ENCODE measurements around the gene ZSCAN12. TPM values are rescaled to one million over a fixed set of nuclear protein-coding genes. Genes with fewer than 3 reads are reported as not detected.

Gene ZSCAN12
- total and polyA plus RNA-seq, 3 experiments from 2014 or later, result 2.2 to 4.4 (median 4.3) TPM

DNA sequence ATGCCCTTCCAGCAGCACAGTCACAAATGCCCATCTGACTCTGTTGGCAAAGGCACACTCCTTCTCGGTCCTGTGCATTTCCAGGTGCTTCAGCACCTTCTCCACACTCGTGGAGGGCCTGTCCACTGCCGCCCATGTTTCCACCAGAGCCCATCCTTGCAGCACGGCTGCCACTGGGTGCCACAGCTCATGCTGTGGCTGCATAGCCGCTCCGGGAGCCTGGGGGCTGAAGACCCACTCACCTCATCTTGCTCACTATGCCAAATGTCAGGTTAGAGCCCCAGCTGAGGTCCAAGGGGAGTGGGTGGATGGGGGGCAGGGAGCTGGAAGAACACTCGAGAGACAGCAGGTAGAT lies 42.9 kb downstream of the ZSCAN12 start:
- no peaks in the 10 kb centered on the region for H3K27me3 Mint-ChIP-seq
- H3K36me3 Mint-ChIP-seq, result peaks cover 0 to 19% (median 3%) of the 10 kb centered on the region in 3 donors
- POLR2A ChIA-PET, result interaction anchor here (0.6 to 0.9 kb wide), 2 partner anchors 215 to 462 kb away, joined by 5 to 6 read pairs; no protein-coding TSS in a partner anchor
- H3K4me3 ChIP-seq (ENCODE audit: low read length), result peak overlapping the region; percentile 75
- no peak overlapping the region for H3K27ac ChIP-seq (ENCODE audit: low read depth, low read length)
- peak overlapping the region in 1 of 7 donors; percentile 49 for H3K4me3 Mint-ChIP-seq
- no peak for DNase-seq
- no peaks in the 10 kb centered on the region for H3K9me3 Mint-ChIP-seq
- CTCF ChIA-PET, result interaction anchor here (0.6 to 2.5 kb wide), 26 partner anchors 12 to 1195 kb away, joined by 3 to 33 read pairs (median 4); partner anchors contain the start of genes ZKSCAN4, ZKSCAN8, ZSCAN26 and ZSCAN31
- H3K9me3 ChIP-seq (ENCODE audit: low read length), result no peaks in the 10 kb centered on the region
- peak overlapping the region in 1 of 8 donors; percentile 90 for H3K27ac Mint-ChIP-seq
- no peaks in the 10 kb centered on the region for H3K36me3 ChIP-seq (ENCODE audit: insufficient read depth, low read length)
- peaks cover 14% of the 10 kb centered on the region for H3K4me1 ChIP-seq (ENCODE audit: insufficient read depth, low read length)
- peaks cover 17 to 33% (median 23%) of the 10 kb centered on the region in 3 donors for H3K4me1 Mint-ChIP-seq
- no peaks in the 10 kb centered on the region for H3K27me3 ChIP-seq (ENCODE audit: insufficient read depth, low read length, poor library complexity, severe bottlenecking)

DNA sequence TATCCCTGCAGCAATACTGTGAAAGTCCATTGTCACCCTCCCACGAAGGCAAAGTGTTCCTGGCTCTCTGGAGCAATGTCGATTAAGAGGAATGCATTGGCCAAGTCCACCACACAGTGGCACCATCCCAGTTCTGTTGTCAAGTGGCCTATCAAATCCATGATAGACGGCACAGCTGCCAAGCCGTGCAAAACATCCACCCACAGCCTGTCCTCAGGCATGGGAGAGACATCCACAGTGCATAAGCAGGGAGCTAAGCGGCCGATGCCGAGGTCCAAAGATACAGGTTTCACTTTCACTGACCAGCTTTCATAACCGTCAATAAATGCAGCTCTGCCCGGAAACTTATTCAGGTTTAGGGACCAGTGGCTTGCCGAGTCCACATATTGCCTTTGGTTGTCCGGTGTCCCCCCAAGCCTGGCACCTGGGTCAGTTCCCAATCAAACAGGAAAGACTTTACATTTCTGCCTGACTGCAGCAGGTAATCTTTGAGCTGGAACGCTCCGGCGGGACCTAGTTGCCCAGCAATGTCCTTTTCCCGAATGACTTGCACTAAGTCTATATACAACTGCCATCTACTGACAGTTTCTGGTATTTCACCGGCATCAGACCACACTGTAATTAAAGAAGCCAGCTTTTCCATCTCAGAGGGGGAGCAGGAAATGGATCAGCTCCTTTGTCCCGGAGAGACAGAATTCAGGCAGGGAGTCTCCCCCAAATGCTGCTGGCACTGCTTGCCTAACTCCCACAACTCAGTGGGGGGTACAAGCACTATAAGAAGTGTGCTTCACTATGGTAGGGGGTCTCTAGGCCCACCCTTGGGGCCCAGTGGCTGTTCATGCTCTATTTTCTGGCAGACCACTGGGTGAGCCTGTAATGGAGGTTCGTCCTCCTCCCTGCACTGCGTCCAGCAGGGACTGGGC lies 43.5 kb downstream of the ZSCAN12 start:
- Histone ChIP-seq H3K27me3 (ENCODE audit: insufficient read depth, low read length, poor library complexity, severe bottlenecking) (no peaks in the 10 kb centered on the region), H3K4me3 (ENCODE audit: low read length) (peak overlapping the region; percentile 75), H3K36me3 (ENCODE audit: insufficient read depth, low read length) (no peaks in the 10 kb centered on the region), H3K4me1 (ENCODE audit: insufficient read depth, low read length) (peaks cover 18% of the 10 kb centered on the region), H3K9me3 (ENCODE audit: low read length) (no peaks in the 10 kb centered on the region), H3K27ac (ENCODE audit: low read depth, low read length) (peak overlapping the region; percentile 49)
- no peaks in the 10 kb centered on the region for H3K27me3 Mint-ChIP-seq
- H3K27ac Mint-ChIP-seq, result peak overlapping the region in 7 of 8 donors; percentile 51 to 95 (median 86)
- peaks cover 24 to 40% (median 30%) of the 10 kb centered on the region in 3 donors for H3K4me1 Mint-ChIP-seq
- H3K9me3 Mint-ChIP-seq, result no peaks in the 10 kb centered on the region
- ChIA-PET POLR2A (interaction anchor here (0.6 to 0.9 kb wide), 2 partner anchors 215 to 461 kb away, joined by 5 to 6 read pairs; no protein-coding TSS in a partner anchor), CTCF (interaction anchor here (0.6 to 2.5 kb wide), 37 partner anchors 9 to 1228 kb away, joined by 3 to 33 read pairs (median 4); partner anchors contain the start of genes ZKSCAN4, ZKSCAN8, ZSCAN16 and ZSCAN26)
- peak overlapping the region; percentile 74 to 95 (median 90) for H3K4me3 Mint-ChIP-seq
- DNase-seq, result peak; percentile 34 to 70 (median 58)
- peaks cover 0 to 13% (median 3%) of the 10 kb centered on the region in 3 donors for H3K36me3 Mint-ChIP-seq

- Histone ChIP-seq H3K36me3 (ENCODE audit: insufficient read depth, low read length) (no peaks in the 10 kb centered on the region), H3K27ac (ENCODE audit: low read depth, low read length) (peak overlapping the region; percentile 49), H3K9me3 (ENCODE audit: low read length) (no peaks in the 10 kb centered on the region), H3K4me1 (ENCODE audit: insufficient read depth, low read length) (peaks cover 25% of the 10 kb centered on the region), H3K27me3 (ENCODE audit: insufficient read depth, low read length, poor library complexity, severe bottlenecking) (no peaks in the 10 kb centered on the region), H3K4me3 (ENCODE audit: low read length) (no peak overlapping the region)
- H3K9me3 Mint-ChIP-seq, result no peaks in the 10 kb centered on the region
- peaks cover 0 to 12% (median 1%) of the 10 kb centered on the region in 3 donors for H3K36me3 Mint-ChIP-seq
- peak overlapping the region in 4 of 8 donors; percentile 50 to 90 (median 88) for H3K27ac Mint-ChIP-seq
- POLR2A ChIA-PET, result no interaction called here
- CTCF ChIA-PET, result interaction anchor here (0.9 to 2.5 kb wide), 16 partner anchors 8 to 1227 kb away, joined by 3 to 33 read pairs (median 4); partner anchors contain the start of genes ZKSCAN8, ZSCAN16, ZSCAN26 and ZSCAN31
- DNase-seq, result no peak
- H3K27me3 Mint-ChIP-seq, result no peaks in the 10 kb centered on the region
- H3K4me1 Mint-ChIP-seq, result peaks cover 33 to 51% (median 41%) of the 10 kb centered on the region in 3 donors
- H3K4me3 Mint-ChIP-seq, result peak overlapping the region in 6 of 7 donors; percentile 74 to 95 (median 90)
Observed at GRCh38 chr6:28354688-28355554, 44.6 kb downstream of the ZSCAN12 start.

DNA sequence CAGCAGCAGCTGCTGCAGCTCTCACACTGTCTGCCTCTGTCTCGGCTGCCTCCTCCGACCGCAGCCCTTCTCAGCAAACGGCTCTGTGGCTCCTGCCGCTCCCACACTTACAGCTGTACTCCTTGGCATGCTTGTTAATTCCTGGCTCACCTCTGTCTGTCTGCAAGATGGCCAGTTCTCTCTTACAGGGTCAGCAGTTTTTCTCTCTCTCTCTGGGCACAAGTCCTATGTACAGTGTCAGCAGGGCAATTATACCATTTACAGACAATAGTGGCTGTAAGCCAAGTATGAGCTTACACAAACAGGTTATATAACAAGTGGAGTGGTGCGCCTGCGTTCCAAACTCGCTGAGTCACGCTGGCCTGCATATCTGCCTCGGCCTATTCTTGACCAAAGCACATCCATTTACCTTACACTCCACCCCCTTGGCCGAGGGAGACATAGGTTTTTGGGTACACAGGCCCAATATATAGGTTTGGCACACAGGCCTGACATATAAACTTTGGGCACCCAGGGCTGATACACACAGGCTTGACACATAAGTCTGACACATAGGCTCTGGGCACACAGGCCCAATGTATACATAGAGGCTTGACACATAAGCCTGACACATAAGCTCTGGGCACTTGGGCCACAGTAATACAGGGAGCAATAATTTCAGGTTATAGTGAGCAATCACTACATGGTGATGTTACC lies 45.4 kb downstream of the ZSCAN12 start:
- CTCF ChIA-PET, result no interaction called here
- peaks cover 38 to 57% (median 48%) of the 10 kb centered on the region in 3 donors for H3K4me1 Mint-ChIP-seq
- H3K27me3 ChIP-seq (ENCODE audit: insufficient read depth, low read length, poor library complexity, severe bottlenecking), result no peaks in the 10 kb centered on the region
- H3K27ac ChIP-seq (ENCODE audit: low read depth, low read length), result peak overlapping the region; percentile 49
- H3K27ac Mint-ChIP-seq, result peak overlapping the region in 4 of 8 donors; percentile 2 to 54 (median 46)
- H3K4me3 Mint-ChIP-seq, result peak overlapping the region in 1 of 7 donors; percentile 21
- H3K9me3 Mint-ChIP-seq, result no peaks in the 10 kb centered on the region
- H3K36me3 ChIP-seq (ENCODE audit: insufficient read depth, low read length), result no peaks in the 10 kb centered on the region
- no peak for DNase-seq
- H3K27me3 Mint-ChIP-seq, result peaks cover 0 to 4% of the 10 kb centered on the region in 2 donors
- peaks cover 0 to 13% (median 1%) of the 10 kb centered on the region in 3 donors for H3K36me3 Mint-ChIP-seq
- POLR2A ChIA-PET, result no interaction called here
- H3K4me1 ChIP-seq (ENCODE audit: insufficient read depth, low read length), result peaks cover 25% of the 10 kb centered on the region
- H3K4me3 ChIP-seq (ENCODE audit: low read length), result no peak overlapping the region
- H3K9me3 ChIP-seq (ENCODE audit: low read length), result no peaks in the 10 kb centered on the region

DNA sequence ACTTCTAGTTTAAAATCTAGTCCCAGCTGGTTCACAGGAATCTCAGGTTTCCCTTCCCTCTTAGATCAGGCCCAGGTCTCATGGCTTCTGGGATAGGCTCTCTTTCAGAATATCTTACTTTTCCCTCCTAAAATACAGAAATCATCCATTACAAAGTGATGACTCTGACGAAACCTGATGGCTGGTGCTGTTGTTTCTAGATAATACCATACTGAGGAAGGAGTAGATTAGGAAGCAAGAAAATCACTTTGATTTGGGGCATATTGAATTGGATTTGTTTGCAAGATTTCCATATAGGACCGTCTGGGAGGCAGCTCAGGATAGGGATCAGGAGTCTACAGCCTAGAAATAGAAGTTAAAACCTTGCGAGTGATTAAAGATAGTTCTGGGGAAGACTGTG lies 46.2 kb downstream of the ZSCAN12 start:
- Histone ChIP-seq H3K9me3 (ENCODE audit: low read length) (no peaks in the 10 kb centered on the region), H3K27me3 (ENCODE audit: insufficient read depth, low read length, poor library complexity, severe bottlenecking) (no peaks in the 10 kb centered on the region), H3K27ac (ENCODE audit: low read depth, low read length) (peak overlapping the region; percentile 49), H3K4me1 (ENCODE audit: insufficient read depth, low read length) (peaks cover 25% of the 10 kb centered on the region), H3K36me3 (ENCODE audit: insufficient read depth, low read length) (no peaks in the 10 kb centered on the region), H3K4me3 (ENCODE audit: low read length) (no peak overlapping the region)
- H3K36me3 Mint-ChIP-seq, result peaks cover 0 to 12% (median 1%) of the 10 kb centered on the region in 3 donors
- peak overlapping the region in 1 of 7 donors; percentile 58 for H3K4me3 Mint-ChIP-seq
- POLR2A ChIA-PET, result no interaction called here
- CTCF ChIA-PET, result no interaction called here
- DNase-seq, result no peak
- H3K27me3 Mint-ChIP-seq, result peaks cover 0 to 4% of the 10 kb centered on the region in 2 donors
- H3K27ac Mint-ChIP-seq, result peak overlapping the region in 2 of 8 donors; percentile 30 to 46
- H3K9me3 Mint-ChIP-seq, result no peaks in the 10 kb centered on the region
- H3K4me1 Mint-ChIP-seq, result peaks cover 38 to 57% (median 48%) of the 10 kb centered on the region in 3 donors

DNA sequence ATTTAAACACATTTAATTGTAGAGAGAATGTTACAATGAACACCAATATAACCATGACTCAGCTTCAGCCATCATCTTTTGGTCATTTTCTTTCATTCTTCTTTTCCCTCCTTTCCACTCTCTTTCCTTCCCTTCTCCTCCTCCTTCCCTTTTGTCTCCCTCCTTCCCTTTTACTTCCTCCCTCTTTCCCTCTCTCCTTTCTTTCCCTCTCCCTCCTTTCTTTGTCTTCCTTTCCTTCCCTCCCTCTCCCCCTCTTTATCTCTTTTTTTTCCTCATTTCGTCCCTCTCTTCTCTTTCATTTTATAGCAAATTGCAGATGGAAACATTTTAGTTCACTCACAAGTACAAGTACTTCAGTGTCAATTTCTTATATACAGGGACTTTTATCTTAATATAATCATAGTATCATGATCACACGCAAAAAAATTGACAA lies 48.0 kb downstream of the ZSCAN12 start:
- ChIA-PET CTCF (no interaction called here), POLR2A (interaction anchor here (1.0 to 1.1 kb wide), 2 partner anchors 16 kb away, joined by 3 to 4 read pairs; partner anchors contain the start of gene ZSCAN31)
- Histone ChIP-seq H3K4me1 (ENCODE audit: insufficient read depth, low read length) (peaks cover 24% of the 10 kb centered on the region), H3K9me3 (ENCODE audit: low read length) (no peaks in the 10 kb centered on the region), H3K27ac (ENCODE audit: low read depth, low read length) (peak overlapping the region; percentile 76), H3K4me3 (ENCODE audit: low read length) (no peak overlapping the region), H3K27me3 (ENCODE audit: insufficient read depth, low read length, poor library complexity, severe bottlenecking) (peaks cover 4% of the 10 kb centered on the region), H3K36me3 (ENCODE audit: insufficient read depth, low read length) (no peaks in the 10 kb centered on the region)
- Mint-ChIP-seq H3K36me3 (peaks cover 0 to 12% (median 0%) of the 10 kb centered on the region in 3 donors), H3K27ac (peak overlapping the region in 5 of 8 donors; percentile 13 to 59 (median 37)), H3K4me1 (peaks cover 38 to 56% (median 48%) of the 10 kb centered on the region in 3 donors), H3K4me3 (peak overlapping the region; percentile 1 to 99 (median 95)), H3K9me3 (no peaks in the 10 kb centered on the region), H3K27me3 (peaks cover 11 to 15% of the 10 kb centered on the region in 2 donors)
- DNase-seq, result no peak

DNA sequence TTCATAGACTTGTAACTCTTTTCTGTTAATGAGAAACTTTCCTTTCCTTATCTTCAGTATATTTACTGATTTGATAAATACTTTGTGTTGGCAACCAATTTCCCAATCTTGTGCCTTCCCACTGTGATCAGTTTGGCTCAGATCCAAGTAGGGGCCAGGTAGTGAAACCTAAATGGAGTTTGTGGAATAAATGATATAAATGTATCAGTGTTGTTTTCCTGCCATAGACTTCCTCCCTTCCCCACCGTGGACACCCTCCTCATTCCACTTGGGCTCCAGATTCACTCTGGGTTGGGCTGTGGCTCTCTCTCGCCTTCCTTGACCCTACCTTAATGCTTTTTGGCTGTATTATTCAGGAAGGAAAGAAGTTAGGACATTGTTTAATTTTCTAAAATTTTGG lies 48.5 kb downstream of the ZSCAN12 start:
- H3K4me1 Mint-ChIP-seq, result peaks cover 37 to 52% (median 44%) of the 10 kb centered on the region in 3 donors
- Histone ChIP-seq H3K27ac (ENCODE audit: low read depth, low read length) (peak overlapping the region; percentile 76), H3K4me3 (ENCODE audit: low read length) (peak overlapping the region; percentile 89), H3K27me3 (ENCODE audit: insufficient read depth, low read length, poor library complexity, severe bottlenecking) (peaks cover 4% of the 10 kb centered on the region), H3K36me3 (ENCODE audit: insufficient read depth, low read length) (no peaks in the 10 kb centered on the region), H3K4me1 (ENCODE audit: insufficient read depth, low read length) (peaks cover 20% of the 10 kb centered on the region), H3K9me3 (ENCODE audit: low read length) (no peaks in the 10 kb centered on the region)
- H3K4me3 Mint-ChIP-seq, result peak overlapping the region; percentile 95 to 100 (median 99)
- peak overlapping the region in 3 of 8 donors; percentile 37 to 96 (median 65) for H3K27ac Mint-ChIP-seq
- H3K36me3 Mint-ChIP-seq, result peaks cover 0 to 12% (median 0%) of the 10 kb centered on the region in 3 donors
- peaks cover 11 to 16% of the 10 kb centered on the region in 2 donors for H3K27me3 Mint-ChIP-seq
- ChIA-PET CTCF (no interaction called here), POLR2A (interaction anchor here (1.1 kb wide), 1 partner anchor 16 kb away, joined by 3 read pairs; the partner anchor contains the start of gene ZSCAN31)
- H3K9me3 Mint-ChIP-seq, result no peaks in the 10 kb centered on the region
- DNase-seq, result no peak

All from CD8-positive, alpha-beta memory T cell (primary cell).